HK-2 (cell line): Measurements from ENCODE around the gene MGST1.

ENCODE experiments used
- DNase-seq: peaks from one replicate; pipeline ENCODE4 v3.0.0-alpha.2; 2018; ENCODE audit not compliant: unreplicated experiment

The MGST1 gene

GRCh38 chr12:16347391-16348298, at the start of gene MGST1:
TSS of gene MGST1 (plus strand) at chr12:16347645. CDS start at chr12:16354253, 6,608 bp downstream.
- DNase-seq = peak; percentile 77

- no peak for DNase-seq
These were observed 48.0 kb upstream of the MGST1 start for GRCh38 chr12:16299403-16299802.

GRCh38 chr12:16300122-16300521, 47.3 kb upstream of the MGST1 start:
- DNase-seq = no peak

- DNase-seq = no peak
These were observed 46.7 kb upstream of the MGST1 start for GRCh38 chr12:16300736-16301135.

GRCh38 chr12:16303939-16304338, 43.5 kb upstream of the MGST1 start:
- DNase-seq = no peak

- no peak for DNase-seq
These were observed 39.5 kb upstream of the MGST1 start for GRCh38 chr12:16307856-16308475.

GRCh38 chr12:16310934-16311333, 36.5 kb upstream of the MGST1 start:
- DNase-seq = no peak

- no peak for DNase-seq
These were observed 24.4 kb upstream of the MGST1 start for GRCh38 chr12:16323010-16323409.

- DNase-seq = no peak
These were observed 23.8 kb upstream of the MGST1 start for GRCh38 chr12:16323638-16324037.

GRCh38 chr12:16324272-16324671, 23.2 kb upstream of the MGST1 start:
- DNase-seq = no peak

- DNase-seq = no peak
These were observed 22.7 kb upstream of the MGST1 start for GRCh38 chr12:16324772-16325171.

GRCh38 chr12:16325426-16325825, 22.0 kb upstream of the MGST1 start:
- DNase-seq = no peak

GRCh38 chr12:16327963-16328362, 19.5 kb upstream of the MGST1 start:
- no peak for DNase-seq

GRCh38 chr12:16329594-16329993, 17.9 kb upstream of the MGST1 start:
- DNase-seq = no peak

- no peak for DNase-seq
These were observed 16.9 kb upstream of the MGST1 start for GRCh38 chr12:16330560-16330959.

- no peak for DNase-seq
These were observed 15.4 kb upstream of the MGST1 start for GRCh38 chr12:16331998-16332397.

GRCh38 chr12:16335838-16336237, 11.6 kb upstream of the MGST1 start:
- DNase-seq = no peak

GRCh38 chr12:16344269-16344668, 3.2 kb upstream of the MGST1 start:
- no peak for DNase-seq

GRCh38 chr12:16345105-16345504, 2.3 kb upstream of the MGST1 start:
- DNase-seq = no peak

GRCh38 chr12:16346958-16347357, 487 bp upstream of the MGST1 start:
- no peak for DNase-seq

GRCh38 chr12:16348435-16349130, 1.1 kb downstream of the MGST1 start:
- peak; percentile 12 for DNase-seq

- peak; percentile 19 for DNase-seq
These were observed 1.7 kb downstream of the MGST1 start for GRCh38 chr12:16349131-16349460.

GRCh38 chr12:16350682-16351081, 3.2 kb downstream of the MGST1 start:
- peak; percentile 60 for DNase-seq
